Activated CD8-positive, alpha-beta memory T cell treated with anti-CD3 and anti-CD28 coated beads for 4 hours (primary cell): ENCODE data around the gene UGT1A3.

ENCODE experiments used
- DNase-seq, 2 donors: peaks; one replicate each; pipeline ENCODE4 v3.0.0-alpha.2; 2020; ENCODE audit warnings: low read depth in 2 of 2

The UGT1A3 gene

DNA sequence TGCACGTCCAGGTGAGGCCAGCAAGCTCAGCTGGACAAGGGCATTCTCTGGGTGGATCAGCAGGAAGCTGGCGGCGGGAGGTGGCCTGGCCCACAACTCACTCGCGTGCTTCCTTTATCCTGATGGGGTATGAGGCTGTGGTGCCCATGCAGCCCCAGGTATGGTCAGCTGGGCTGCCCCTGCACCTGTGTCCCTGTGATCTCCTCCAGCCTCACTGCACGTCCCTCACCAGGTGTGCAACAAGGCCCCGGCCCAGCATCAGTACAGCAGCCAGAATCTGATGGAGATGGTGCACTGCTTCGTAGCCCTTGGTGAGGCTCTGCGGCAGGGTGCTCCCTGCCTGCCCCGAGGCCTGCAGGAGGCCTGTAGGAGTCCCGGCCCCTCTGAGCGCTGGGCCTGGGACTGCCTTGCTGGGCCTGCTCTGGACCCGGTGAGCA lies 66.9 kb downstream of the UGT1A3 start:
- no peak for DNase-seq

DNA sequence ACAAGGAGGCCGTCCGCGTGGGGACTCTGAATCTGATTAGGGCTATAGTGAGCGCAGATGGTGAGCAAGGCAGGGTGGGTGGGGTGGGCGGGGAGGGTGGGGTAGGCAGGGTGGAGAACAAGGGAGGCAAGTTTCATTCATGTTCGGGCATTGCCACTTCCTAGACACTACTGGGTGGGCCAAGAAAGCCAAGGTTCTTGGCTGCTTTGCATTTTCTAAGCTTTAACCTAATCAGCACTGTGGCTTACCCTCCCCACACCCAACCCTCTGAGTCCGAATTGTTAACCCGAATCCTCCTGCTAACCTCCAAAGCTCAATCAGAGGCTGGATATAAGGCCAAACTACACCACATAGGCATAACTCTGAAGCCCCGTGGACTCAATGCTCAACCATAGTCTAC lies 67.4 kb downstream of the UGT1A3 start:
- DNase-seq = no peak

DNA sequence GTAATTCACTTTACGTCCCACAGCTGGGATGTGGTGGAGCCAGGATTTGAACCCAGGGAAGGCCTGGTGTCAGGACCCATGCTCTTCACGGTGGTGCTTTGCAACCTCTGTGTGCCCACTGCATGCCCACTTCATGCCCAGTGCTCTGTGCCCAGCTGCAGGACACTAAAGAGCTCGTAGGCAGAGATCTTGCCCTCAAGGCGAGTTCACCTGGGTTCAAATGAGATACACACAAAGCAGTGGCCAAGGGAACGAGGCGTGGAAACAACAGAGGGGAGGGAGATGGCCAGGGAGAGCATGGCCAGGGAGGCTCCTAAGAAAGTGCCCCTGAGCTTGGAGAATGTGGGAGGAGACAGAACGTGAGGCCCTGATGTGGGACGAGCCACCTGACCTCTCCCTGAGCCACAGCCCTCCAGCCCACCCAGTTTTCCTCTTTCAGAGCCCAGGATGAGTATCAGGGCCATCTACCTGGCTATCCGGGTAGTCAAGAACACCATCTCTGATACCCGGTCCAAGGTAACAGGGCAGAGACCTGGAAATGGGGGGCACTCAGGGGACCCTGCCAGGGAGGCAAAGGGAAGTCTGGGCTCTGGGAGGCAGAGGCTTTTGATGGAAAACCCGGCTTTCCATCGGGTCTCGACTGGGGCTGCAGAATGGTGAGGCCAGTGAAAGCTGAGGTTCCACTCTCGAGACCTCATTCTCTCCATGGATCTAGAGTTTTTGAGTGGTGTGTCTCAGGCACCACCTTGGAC lies 69.7 kb downstream of the UGT1A3 start:
- DNase-seq = no peak

DNA sequence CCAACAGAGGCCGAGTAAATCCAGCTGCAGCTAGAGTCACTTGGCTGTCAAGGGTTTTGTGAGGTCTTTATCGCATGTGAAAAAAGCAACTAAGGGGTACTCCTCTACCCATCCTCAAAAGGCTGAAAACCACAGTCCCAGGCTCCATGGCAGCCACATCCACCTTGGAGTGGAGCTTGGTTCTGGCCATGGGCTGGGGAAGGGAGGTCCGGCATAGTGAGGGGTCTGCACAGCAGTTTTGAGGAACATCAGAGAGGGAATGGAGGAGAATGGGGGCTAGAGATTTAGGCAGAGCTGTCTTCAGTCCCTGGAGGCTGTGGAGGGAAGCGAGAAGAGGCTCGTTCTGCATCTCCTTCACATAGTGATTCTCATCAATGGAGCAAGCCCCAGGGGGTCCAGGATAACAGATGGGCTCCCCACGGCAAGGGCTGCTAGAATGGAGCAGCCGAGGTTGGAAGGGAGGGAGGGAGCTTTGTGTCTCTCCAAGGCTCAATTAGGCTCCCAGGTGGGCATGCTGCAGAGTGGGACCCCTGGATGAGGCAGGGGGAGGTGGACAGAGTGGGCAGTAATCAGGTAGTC lies 70.3 kb downstream of the UGT1A3 start:
- no peak for DNase-seq

DNA sequence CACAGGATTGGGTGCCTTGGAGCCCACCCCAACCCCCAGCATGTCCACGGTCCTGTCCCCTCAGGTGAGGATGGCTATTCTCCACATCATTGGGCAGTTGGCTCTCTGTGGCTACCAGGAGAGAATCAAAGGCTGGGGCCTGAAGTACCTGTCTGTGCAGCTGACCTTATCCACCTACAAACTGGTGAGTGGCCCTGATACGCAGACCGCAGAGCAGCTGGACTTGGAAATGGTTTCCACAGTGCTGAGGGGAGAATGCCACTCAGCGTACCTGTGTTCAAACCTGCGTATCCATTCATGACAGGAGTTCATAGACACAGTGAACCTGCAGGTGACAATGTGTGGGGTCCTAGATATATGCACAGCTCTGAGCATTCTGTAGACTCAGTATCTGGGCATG lies 70.9 kb downstream of the UGT1A3 start:
- DNase-seq = no peak

DNA sequence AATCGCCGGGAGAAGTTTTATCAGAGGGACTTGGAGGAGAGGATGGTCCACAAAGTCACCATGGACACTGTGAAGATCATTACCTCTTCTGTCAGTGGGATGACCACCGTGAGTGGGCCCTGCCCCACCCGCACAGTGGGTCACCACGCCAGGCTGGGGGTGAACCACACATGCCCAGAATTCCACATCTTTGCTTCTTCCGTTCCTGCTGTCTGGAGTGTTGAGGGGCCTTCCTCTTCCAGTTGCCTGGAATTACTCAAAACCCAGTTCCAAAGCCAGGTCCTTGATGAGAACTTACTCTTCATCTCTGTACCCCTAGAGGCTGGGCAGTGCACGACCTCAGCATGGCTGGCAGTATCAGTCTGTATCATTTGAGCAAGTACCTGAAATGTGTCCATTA lies 71.4 kb downstream of the UGT1A3 start:
- DNase-seq = no peak

DNA sequence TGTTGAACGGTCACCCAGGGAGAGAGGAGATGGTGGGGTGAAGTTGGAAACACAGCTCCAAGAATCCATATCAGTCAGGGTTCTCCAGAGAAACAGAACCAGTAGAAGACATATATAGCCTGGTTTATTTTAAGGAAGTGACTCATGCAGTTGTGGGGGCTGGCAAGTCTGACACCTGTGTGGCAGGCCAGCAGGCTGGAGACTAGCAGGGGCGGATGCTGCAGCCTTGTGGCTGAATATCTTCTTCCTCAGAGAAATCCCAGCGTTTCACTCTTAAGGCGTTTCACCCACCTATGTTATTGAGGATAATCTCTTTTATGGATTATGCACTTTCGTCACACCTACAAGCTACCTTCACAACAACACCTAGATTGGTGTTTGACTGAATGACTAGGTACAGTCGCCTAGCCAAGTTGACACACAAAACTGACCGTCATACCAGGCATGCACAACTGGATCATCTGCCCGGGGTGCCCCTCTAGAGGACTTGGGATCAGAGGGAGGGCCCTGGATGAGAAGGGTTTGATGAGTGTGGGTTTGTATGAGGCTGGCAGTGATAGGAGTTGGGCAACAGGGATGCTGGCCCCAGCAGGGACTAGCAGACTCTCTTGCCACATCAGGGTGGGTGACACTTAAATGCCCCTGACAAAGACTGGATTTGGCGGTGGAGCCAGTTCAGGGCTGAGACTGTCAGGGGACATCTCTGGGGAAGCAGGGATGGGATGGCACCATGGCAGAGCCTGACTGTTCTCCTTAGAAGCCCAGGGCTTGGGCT lies 72.7 kb downstream of the UGT1A3 start:
- DNase-seq = no peak

DNA sequence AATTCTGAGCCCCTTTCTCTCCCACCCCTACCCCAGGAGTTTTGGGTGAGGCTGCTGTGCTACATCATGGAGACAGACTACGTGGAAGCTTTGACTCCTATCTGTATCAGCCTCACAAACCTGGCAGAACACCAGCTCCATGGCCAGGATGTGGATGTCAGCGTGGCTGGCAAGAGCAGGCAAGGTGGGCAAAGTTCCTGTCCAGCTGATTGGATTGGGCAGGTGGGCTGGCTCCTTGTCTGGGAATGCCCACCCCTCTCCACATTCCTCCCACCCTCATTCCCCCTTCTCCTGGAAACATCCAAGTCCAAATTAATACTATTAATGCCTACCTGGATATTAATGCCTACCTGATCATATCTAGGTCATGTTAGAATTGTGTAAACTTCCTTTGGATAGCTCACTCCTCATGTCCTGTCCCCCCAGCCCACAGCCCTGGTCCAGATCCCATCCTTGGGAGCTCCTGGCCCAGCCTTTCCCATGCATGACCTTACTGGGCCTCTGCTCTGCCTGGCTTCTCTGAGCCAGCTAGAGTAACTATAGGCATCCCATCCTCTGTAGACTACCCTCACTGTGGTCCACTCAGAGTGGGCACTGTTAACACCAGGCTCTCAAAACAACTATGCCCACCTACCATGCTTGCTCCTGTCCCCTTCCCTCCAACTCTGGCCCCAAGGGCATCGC lies 73.4 kb downstream of the UGT1A3 start:
- no peak for DNase-seq

DNA sequence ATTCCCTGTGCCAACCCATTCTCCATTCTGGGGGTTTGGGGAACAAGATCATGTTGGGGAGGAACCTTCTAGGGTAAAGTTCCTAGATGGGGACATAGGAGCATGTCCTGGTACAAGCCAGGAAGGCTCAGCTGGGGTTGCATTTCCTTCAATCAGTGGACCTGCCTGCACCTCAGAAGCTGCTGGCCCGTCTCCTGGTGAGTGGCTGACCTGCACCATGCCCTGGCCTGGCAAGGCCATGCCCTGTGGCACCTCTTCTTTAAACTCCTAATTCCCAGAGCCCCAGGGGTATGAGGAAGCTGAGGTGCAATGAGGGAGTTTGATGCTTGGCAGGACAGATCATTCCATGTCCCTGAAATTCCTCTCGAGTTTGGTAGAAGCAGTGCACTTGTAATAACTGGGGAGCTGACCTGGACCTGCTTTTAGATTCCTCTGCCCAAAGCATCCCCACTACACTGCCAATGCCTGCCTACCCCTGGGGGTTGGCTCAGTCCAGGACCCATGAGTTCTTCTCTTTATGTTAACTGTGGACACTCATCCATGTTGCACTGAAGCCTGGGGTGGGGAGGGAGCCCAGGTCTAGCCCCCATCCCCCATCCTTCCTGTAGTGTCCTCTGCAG lies 74.6 kb downstream of the UGT1A3 start:
- DNase-seq = no peak

DNA sequence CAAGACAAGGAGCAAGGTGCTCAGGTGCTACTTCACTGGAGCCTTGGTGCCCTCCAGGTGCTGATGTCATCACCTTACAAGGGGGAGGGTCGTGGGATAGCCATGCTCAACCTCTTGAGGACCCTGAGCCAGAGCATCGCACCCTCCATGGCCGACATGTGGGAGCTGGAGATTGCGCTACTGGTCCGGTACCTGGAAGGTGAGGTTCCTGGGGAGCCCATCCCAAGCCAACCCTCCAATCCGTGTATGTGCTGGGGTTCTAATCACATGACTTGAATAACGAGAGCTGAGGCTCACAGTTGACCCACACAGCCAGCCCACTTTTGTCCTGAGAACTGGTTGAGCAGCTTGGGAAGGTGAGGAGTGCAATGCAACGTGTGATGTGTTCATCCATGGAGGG lies 75.2 kb downstream of the UGT1A3 start:
- DNase-seq = no peak

DNA sequence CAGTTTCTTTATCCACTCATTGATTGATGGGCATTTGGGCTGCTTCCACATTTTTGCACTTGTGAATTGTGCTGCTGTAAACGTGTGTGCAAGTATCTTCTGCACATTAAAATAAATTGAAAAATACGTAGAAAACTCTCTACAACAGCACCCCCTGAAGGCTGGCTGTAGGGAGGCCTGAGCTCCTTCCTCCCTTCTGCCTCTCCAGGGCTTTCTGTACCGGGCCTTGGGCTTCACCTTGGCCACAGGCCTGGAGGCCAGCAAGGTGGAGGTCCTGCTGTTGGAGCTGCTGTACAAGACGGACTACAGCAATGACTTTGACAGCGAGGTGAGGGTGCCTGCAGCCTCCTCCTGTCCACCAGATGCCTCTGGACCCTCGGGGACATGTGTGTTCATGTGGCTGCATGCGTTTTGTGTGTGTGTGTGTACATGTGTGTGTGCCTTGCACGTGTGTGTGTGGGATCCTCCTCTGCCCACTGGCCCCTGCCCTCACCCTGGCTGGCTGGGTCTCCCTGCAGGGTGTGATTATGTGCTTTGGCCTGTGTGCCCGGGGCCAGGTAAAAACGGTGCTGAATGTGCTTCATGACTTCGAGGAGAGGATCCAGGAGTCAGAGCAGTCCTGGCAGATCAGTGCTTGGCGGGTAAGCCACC lies 78.5 kb downstream of the UGT1A3 start:
- no peak for DNase-seq

DNA sequence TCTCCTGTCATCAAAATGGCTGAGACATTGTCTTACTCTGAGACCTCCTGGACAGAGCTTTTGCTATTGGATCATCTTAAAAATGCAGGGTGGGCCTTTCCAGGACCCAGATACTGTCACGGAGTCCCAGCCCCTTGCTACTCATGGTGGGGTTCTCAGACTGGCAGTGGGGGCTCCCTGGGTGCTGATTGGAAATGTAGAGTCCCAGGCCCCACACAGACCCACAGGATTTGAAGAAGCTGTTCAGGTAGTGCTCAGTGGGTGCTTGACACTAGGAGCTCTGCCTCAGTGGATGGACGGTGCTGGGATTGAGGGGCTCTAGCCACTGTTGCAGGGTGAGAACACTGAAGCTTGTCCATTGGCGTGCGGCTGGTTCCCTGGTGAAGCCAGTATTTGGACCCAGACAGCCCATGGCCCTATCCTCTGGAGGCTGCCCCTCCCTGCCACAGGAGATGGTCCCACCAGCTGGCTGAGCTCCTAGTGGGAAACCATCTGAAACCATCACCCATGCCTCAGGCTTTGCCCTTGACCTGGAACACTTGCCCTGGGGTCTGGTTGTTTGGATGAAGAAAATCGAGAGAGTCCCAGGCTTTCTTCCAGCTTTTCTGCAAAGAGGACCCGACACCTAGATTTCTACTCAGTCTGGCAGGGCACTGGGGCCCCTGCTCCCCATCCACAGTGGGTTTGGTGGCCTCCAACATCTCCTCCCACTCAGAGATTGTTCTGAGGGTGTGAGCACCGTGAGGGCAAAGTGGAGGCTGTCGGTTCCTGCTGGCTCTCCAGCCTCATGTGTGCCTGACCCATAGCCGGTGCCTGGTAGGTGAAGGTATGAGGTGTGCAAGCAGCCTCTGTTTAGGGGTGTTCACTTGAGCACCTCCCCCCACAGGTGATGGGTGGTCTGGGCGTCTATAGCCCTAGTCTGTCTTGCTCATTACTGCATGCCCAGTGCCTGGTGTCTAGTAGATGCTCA lies 79.4 kb downstream of the UGT1A3 start:
- DNase-seq = no peak

DNA sequence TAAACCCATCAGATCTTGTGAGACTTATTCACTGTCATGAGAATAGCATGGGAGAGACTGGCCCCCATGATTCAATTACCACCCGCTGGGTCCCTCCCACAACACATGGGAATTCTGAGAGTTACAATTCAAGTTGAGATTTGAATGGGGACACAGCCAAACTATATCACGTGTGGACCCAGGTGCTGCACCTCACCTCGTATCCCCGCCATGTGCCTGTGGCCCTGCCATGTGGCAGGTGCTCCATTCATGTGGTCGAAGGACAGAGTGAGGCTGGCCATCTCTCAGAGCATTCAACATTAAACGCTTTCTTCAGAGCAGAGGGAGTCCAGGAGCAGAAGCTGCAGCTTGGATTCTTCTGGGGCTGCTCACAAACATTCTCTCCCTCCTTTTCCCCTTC lies 81.5 kb downstream of the UGT1A3 start:
- no peak for DNase-seq

DNA sequence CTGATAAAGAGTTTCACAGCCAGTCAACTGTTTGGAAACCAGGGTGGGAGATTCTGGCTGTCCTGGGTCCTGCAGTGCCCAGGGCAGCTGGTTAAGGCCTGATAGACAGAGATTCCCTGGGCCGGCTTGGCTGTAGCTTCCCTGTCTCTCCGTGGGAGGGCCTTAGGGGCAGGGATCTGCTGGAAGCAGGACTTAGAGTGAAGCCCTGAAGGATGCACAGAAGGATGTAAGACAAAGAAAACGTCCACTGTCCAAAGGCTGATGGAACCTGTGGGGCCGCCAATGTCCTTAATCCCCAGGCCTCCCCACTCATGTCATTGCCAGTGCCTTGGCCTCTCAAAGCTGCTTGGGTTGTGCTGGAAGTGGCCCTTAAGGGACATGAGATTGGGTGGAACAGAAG lies 82.2 kb downstream of the UGT1A3 start:
- no peak for DNase-seq

DNA sequence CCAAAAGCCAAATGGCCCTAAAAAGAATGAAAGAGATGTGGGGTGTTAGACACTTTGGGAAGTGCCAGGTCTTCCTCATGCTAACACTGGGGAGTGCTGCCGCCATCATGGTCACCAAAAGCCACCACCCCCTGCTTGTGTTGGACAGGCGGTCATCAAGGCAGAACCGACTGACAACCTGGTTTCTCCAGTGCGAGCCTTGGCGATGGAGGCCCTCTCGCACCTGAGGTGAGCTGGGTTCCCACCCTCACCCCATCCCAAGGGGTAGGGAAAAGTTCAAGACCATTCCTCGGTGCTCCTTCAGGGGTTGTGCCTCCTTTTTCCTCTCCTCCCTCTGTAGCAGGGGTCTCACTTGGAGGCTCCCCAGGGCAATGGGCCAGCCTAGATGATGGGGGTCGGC lies 82.9 kb downstream of the UGT1A3 start:
- DNase-seq = no peak

DNA sequence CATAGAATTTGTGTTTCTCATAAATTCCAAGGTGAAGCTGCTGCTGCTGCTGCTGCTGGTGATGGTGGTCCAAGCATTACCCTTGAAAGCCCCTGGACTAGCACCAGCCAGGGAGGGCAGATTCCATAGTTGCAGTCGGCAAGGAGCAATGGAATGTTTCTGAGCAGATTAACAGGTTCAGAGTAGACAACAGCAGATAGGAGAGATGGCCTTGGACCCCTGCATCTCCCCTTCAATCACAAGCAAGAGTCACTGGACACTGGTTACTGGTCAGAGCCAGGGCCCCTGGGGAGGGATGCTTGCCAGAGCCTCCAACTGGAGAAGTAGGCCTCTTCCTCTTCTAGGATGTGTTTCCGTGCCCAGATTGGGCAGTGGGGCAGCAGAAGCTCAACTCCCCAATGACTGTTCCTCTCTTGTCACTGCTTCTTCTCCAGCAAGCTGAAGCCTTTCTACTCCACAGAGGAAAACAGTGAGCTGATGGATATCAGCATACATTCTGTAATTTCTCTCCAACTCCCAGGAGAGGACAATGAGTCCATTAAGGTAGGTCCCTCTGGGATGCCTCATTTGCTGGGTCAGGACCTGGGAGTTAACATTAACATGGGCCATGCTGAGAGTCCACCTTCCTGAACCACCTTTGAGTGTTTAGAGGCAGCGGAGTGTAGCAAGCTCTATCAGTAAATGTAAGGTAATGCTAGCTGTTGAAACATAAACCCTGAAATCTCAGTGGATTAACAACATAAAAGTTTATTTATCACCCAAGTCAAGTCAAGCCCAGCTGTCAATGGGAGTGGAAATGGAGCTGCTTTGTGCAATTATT lies 84.6 kb downstream of the UGT1A3 start:
- no peak for DNase-seq

DNA sequence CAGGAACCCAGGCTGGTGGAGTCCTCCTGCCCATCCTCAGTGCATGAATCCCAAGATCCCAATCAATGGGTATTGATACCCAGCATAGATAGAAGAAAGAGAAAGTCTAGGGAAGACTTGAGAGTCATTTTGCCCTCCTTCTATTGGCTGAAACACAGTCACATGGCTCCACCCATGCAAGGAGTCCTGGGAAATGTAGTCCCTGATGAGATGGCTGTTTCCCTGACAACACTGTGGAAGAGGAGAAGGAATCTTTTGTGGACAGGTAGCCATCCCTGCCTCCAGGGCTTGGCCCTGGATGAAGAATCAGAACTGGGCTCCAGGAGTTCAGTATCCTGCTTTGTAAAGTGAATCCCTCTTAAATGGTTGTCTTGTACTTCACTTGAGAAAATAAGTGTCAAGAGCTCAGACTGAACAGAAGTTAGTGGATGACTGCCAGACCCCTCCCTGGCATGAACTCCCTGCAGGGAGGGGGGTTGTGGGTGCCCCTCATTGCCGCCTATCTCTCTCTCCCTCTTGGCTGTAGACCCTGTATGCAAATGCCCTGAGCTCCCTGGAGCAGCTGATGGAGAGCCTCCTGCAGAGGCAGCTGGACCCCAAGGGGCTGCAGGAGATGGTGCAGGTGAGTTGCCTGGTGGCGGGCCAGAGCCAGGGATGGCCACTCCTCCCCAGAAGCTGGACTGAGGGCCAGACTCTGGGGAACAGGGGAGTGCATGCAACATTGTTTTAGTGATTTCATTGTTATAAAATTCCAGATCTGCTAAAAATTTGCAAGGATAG lies 85.4 kb downstream of the UGT1A3 start:
- DNase-seq = no peak

DNA sequence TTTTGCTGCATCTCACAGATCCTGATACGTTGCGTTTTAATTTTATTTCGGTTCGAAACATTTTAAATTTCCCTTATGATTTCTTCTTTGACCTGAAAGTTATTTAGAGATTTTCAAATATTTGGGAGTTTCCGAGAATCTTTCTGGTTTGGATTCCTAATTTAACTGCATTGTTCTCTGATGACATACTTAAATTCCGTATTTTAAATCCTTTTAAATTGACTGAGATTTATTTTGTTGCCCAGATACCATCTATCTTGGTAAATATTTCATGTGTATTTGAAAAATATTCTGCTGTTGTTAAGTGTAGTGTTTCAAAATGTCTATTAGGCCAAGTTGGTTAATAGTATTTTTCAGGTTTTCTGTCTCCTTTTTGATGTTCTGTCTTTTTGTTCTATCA lies 87.0 kb downstream of the UGT1A3 start:
- no peak for DNase-seq

DNA sequence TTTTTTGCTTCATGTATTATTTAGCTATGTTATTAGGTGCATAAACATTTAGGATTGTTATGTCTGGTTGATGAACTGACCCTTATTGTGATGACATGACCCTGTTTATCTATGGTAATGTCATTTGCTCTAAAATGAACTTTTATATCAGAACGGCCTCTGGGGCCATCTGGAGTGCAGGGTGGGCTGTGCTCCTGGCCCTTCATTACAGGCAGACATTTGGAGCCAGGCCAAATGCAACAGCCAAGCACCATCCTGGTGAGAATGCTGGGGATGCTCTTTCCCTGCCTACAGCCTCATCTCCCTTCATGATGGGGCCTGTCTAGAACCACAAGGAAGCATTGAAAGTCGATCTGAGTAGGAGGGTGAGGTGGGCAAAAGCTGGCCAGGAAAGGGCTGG lies 87.5 kb downstream of the UGT1A3 start:
- DNase-seq = no peak
